ENCODE measurements around the gene NDRG3.

DNA sequence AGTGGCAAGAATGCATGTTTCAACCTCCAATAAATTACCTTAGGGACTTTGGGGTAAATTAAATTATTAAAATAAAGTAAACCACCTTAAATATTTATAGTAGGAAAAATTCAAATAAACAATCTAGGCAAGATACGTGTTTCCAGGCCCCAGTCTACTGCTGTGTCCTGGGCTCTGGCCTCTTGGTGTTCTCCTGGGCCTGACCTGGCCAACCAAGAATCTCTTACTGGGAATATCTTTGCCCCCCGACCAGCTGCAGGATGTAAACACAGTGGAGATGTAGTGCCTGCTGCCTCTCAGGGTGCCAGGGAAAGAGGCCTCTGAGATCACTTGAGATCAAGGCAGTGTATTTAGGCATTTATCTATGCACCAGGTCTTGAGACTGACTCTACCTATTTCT, 39.4 kb upstream of the NDRG3 start:
- TF ChIP-seq POLR2A (IDR thresholded peaks at IDR 0.05): no peak
- TF ChIP-seq, protein P1, sequence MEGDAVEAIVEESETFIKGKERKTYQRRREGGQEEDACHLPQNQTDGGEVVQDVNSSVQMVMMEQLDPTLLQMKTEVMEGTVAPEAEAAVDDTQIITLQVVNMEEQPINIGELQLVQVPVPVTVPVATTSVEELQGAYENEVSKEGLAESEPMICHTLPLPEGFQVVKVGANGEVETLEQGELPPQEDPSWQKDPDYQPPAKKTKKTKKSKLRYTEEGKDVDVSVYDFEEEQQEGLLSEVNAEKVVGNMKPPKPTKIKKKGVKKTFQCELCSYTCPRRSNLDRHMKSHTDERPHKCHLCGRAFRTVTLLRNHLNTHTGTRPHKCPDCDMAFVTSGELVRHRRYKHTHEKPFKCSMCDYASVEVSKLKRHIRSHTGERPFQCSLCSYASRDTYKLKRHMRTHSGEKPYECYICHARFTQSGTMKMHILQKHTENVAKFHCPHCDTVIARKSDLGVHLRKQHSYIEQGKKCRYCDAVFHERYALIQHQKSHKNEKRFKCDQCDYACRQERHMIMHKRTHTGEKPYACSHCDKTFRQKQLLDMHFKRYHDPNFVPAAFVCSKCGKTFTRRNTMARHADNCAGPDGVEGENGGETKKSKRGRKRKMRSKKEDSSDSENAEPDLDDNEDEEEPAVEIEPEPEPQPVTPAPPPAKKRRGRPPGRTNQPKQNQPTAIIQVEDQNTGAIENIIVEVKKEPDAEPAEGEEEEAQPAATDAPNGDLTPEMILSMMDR (IDR thresholded peaks at IDR 0.05): no peak
